NCI-H748 (cell line): ENCODE measurements around the gene ZBTB43.
"Not testable (repeated sequence)": the region's sequence is repeated elsewhere in the genome, so short reads cannot be mapped to it uniquely, and the experiment has no call there.

Experiments
- DNase-seq: peaks from one replicate; lab custom pipeline; 2025; ENCODE audit not compliant: unreplicated experiment; lab: John Stamatoyannopoulos, UW

Gene ZBTB43

GRCh38 chr9:126822873-126823272 lies 18.0 kb downstream of the ZBTB43 start:
- DNase-seq: no peak

DNA sequence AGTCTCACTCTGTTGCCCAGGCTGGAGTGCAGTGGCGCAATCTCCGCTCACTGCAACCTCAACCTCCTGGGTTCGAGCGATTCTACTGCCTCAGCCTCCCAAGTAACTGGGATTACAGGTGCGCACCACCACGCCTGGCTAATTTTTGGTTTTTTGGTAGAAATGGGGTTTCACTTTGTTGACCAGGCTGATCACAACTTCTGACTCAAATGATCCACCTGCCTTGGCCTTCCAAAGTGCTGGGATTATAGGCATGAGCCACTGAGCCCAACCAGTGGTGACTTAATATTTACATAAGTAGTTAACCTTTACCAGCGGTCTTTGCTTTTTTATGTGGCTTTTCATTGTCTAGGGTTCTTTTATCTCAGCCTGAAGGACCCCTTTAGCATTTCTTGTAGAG lies 19.2 kb downstream of the ZBTB43 start:
- DNase-seq: not testable (repeated sequence)

- no peak for DNase-seq
These were observed 22.4 kb downstream of the ZBTB43 start for GRCh38 chr9:126827227-126827626.

DNA sequence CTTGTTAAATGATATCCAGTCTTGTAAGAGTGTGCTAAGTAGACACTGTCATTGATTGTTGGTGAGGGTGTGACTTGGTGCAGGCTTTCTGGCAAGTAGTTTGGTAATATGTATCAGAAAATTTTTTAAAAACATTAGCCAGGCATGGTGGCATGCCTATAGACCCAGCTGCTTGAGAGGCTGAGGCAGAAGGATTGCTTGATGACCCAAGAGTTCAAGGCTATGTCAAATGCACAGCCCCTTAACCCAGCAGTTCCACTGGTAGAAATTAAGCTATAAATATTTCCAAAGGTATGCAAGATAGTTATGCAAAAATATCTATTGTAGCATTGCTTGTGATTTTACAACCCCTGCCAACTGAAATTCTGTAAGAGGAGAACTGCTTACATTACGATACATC lies 24.2 kb downstream of the ZBTB43 start:
- no peak for DNase-seq

- DNase-seq: no peak
These were observed 26.0 kb downstream of the ZBTB43 start for GRCh38 chr9:126830827-126831226.

DNA sequence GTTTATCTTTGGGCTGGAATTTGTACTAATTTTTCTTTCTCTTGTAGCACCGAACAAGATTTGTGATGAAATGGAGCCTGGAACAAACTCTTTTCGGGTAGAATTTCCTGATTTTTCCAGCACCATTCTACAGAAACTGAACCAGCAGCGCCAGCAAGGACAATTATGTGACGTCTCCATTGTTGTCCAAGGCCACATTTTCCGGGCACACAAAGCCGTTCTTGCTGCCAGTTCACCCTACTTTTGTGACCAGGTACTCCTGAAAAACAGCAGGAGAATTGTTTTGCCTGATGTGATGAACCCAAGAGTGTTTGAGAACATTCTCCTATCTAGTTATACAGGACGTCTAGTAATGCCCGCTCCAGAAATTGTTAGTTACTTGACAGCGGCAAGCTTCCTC lies 27.6 kb downstream of the ZBTB43 start:
- DNase-seq: no peak

- no peak for DNase-seq
These were observed 28.2 kb downstream of the ZBTB43 start for GRCh38 chr9:126833020-126833419.

- DNase-seq: no peak
These were observed 29.0 kb downstream of the ZBTB43 start for GRCh38 chr9:126833710-126834345.

DNA sequence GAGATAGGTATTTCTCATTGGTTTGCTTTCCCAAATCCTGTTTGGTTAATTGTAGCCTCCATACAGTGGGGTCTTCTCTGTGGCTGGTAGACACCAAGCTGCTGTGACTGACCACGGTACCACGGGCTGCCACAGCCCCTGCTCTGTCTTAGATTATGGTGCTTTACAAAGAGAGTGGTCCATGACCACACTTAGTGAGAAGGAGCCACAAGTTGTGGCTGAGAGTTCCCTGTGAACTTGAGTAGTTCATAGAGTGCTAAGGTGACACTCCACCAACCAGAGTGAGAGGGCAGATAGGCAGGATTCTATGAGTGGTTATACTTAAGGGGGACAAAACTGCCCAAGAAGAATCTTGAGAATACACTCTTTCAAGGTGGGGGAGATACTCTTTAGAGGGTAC lies 29.8 kb downstream of the ZBTB43 start:
- no peak for DNase-seq

DNA sequence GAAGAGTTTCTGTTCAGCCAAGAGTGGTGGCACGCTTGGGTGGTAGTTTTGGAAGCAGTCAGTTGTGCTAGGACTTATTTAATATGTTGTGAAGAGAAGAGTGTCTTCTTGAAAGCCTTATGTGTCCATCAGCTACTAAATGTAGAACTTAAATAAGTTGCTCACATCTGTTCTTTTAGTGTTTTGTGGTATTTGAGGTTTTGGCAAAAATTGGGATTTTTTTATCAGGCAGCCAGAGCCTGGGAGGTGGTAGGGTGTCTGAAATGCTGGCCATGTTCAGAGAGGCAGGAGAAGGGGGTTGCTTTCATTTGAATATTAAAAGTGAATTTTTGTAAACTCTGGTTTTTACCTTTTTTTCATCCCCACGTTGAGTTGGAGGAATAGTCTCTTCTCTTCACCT lies 31.4 kb downstream of the ZBTB43 start:
- DNase-seq: no peak

DNA sequence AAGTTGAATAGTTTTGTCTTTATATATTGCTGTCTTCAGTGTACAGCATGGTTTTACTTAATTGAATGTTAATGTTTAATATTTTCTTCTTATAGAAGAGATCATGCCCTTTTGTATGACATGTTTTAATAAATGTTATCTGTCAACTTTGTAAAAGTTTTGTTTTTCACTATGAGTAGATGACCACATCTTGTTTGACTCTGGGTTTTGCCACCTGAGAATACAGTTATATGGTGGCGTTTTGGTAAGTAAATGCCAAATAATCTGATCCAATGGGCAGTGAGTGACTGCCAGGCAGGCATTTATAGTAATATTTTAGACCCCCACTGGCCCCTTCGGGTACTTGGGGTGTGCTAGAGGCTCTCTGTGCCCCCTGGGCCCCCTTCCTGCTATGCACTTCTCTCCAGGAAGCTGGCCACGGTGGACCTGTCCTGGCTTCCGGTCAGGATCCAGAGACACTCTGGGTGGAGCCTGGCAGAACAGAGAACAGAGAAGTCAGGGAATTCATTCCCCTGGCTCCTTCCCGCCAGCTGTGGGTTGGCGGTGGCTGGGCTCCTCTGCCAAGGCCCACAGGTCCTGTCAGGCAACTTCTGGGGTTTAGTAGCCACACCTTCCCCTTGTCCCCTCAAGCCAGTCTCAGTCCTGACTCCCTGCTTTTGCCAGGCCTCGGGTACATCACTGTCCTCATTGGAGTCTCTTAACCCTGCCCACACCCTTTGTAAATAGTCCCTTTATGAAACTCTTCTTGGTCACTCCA lies 33.4 kb downstream of the ZBTB43 start:
- no peak for DNase-seq

DNA sequence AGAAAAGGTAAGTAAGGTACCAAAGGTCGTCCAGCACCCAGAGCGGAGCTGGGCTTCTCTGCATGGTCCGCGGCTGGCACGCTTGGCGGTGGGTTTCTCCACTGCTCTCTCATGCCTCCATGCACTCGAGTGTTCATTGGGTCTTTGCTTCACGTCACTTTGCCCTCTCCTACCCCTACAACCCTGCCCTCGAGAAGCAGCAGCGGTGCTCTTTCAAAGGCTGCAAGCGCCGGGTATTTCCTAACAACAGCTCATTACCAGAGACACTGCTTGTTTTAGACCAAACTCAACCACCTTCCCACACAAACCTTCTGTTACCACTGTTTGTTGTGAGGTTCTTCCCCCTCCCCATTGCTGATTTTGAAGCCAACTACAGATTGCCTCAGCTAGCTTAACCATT lies 34.1 kb downstream of the ZBTB43 start:
- DNase-seq: no peak

- no peak for DNase-seq
These were observed 34.5 kb downstream of the ZBTB43 start for GRCh38 chr9:126839301-126839700.

DNA sequence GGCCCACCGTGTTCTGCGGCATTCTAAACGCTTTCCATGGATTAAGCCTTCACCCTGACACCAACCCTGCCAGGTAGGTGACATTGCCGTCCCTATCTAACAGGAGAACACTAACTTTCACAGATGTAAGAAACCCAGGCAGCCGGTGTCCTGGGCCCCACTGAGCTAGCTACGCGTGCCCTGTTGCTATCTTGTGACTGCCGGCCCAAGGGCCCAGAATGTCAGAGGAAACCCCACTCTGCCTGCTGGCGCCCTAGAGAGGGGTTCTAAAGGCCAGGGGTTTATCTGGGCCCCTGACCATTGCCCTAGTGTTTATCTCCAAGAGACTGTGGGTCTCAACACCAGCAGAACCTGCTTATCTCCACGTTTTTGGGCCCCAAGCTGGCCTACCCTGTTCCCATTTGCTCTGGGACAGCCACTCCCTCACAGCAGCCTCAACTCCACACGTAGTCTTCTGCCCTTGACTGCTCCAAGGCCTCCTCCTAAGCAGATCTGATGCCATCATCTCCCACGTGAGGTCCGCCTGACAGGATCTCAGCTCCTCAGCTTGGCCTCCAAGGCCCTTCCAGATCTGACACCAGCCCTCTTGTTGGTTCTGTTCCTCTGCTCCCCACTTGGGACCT lies 37.5 kb downstream of the ZBTB43 start:
- DNase-seq: no peak

GRCh38 chr9:126842977-126843799 lies 38.3 kb downstream of the ZBTB43 start:
- DNase-seq: no peak

DNA sequence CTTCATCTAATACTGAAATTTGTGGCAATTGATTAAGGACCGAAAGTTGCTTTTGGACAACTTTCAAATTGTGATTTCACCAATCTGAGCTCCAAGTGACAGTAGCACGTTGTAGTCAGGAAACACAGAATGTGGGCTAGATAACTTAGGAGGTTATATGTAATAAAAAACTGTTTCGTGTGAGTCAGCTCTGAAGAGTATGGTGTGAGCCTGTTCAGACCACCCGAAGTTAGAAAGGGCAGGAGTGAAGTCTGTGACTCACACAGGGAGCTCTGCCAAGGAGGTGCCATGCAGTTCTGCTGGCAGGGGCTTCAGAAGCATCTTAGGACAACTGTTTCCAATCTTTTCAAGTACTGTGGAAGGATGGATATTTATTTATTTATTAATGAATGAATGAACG lies 39.2 kb downstream of the ZBTB43 start:
- no peak for DNase-seq

- DNase-seq: no peak
These were observed 42.2 kb downstream of the ZBTB43 start for GRCh38 chr9:126847051-126847450.

GRCh38 chr9:126849591-126850225 lies 44.9 kb downstream of the ZBTB43 start:
- DNase-seq: no peak

- DNase-seq: no peak
These were observed 46.5 kb downstream of the ZBTB43 start for GRCh38 chr9:126851286-126851880.

- DNase-seq: no peak
These were observed 47.3 kb downstream of the ZBTB43 start for GRCh38 chr9:126852086-126852688.
